ENCODE measurements around the gene AKR1E2.

GRCh38 chr10:4807761-4808507 is 18.1 kb upstream of the AKR1E2 start:
- TF ChIP-seq CTCF (IDR thresholded peaks at IDR 0.05), result no peak
- no peak for TF ChIP-seq POLR2A (IDR thresholded peaks at IDR 0.05)

Data from body of pancreas (tissue), 4 donors.